ENCODE measurements around the gene GDAP1L1.
"Not testable (repeated sequence)": the region's sequence is repeated elsewhere in the genome, so short reads cannot be mapped to it uniquely, and the experiment has no call there.

GDAP1L1 gene

GRCh38 chr20:44306927-44307326, 59.8 kb downstream of the GDAP1L1 start:
- DNase-seq, result no peak

- DNase-seq, result no peak
Observed at GRCh38 chr20:44309763-44310663, 62.9 kb downstream of the GDAP1L1 start.

- peak; percentile 98 for DNase-seq
Observed at GRCh38 chr20:44310664-44311639, 63.8 kb downstream of the GDAP1L1 start, which contains the start of gene FITM2. FITM2 (minus strand) TSS chr20:44311202; CDS start chr20:44311148, 54 bp downstream.

GRCh38 chr20:44314870-44315269, 67.8 kb downstream of the GDAP1L1 start:
- no peak for DNase-seq

- no peak for DNase-seq
Observed at GRCh38 chr20:44319839-44320422, 72.8 kb downstream of the GDAP1L1 start.

- no peak for DNase-seq
Observed at GRCh38 chr20:44324343-44324742, 77.2 kb downstream of the GDAP1L1 start.

GRCh38 chr20:44326391-44327159, 79.5 kb downstream of the GDAP1L1 start:
- DNase-seq, result peak; percentile 30

- not testable (repeated sequence) for DNase-seq
Observed at GRCh38 chr20:44327748-44328147, 80.6 kb downstream of the GDAP1L1 start.

- no peak for DNase-seq
Observed at GRCh38 chr20:44328428-44328827, 81.3 kb downstream of the GDAP1L1 start.
